H1 (cell line): ENCODE data around the gene NEB. TPM values are rescaled to one million over a fixed set of nuclear protein-coding genes. Genes with fewer than 3 reads are reported as not detected.

ENCODE experiments used
- CTCF ChIA-PET: fragments of 300-600 bp; sonication (Branson Sonifier 250); formaldehyde crosslinking; loops from one replicate; lab custom pipeline; 2021; ENCODE audit not compliant: partially characterized antibody; lab: Charles Lee
- POLR2A ChIA-PET: fragments of 300-600 bp; sonication (Branson Sonifier 250); formaldehyde crosslinking; loops from one replicate; lab custom pipeline; 2021; ENCODE audit warnings: inconsistent platforms; ENCODE audit not compliant: partially characterized antibody; lab: Charles Lee
- DNase-seq, 2 experiments: peaks; one replicate each; pipeline versions ENCODE4 v3.0.0 to v3.0.0-alpha.2; 2010 to 2022; ENCODE audit warnings: low spot score in 2 of 2, low read depth in 1 of 2, mixed read lengths in 1 of 2
- FAIRE-seq: peaks from 2 replicates; lab custom pipeline; 2011; peaks lifted over from hg19 to GRCh38; lab: Jason Lieb, UNC
- H2AFZ ChIP-seq: 2 replicates; pipeline ENCODE4 v1.8.1; 2012; ENCODE audit warnings: low read length, inconsistent platforms
- H2AK5ac ChIP-seq: 2 replicates; pipeline ENCODE4 v1.6.1; 2013; ENCODE audit warnings: low read depth, low read length
- H2BK120ac ChIP-seq: replicated peaks from 2 replicates; pipeline ENCODE3; 2013; ENCODE audit warnings: low read depth, low read length, inconsistent platforms
- H2BK12ac ChIP-seq: 2 replicates; pipeline ENCODE4 v1.6.1; 2013; ENCODE audit warnings: low read depth, low read length
- H2BK15ac ChIP-seq: 2 replicates; pipeline ENCODE4 v1.6.1; 2013; ENCODE audit warnings: low read length
- H2BK20ac ChIP-seq: 2 replicates; pipeline ENCODE4 v1.6.1; 2013; ENCODE audit warnings: low read length
- H2BK5ac ChIP-seq: 2 replicates; pipeline ENCODE4 v1.6.1; 2013; ENCODE audit warnings: low read depth, low read length
- H3K14ac ChIP-seq: 2 replicates; pipeline ENCODE4 v1.6.1; 2013; ENCODE audit warnings: inconsistent platforms; ENCODE audit not compliant: insufficient read length
- H3K18ac ChIP-seq: 2 replicates; pipeline ENCODE4 v1.6.1; 2013; ENCODE audit warnings: low read length; ENCODE audit errors: extremely low read depth
- H3K23ac ChIP-seq: 2 replicates; pipeline ENCODE4 v1.6.1; 2013; ENCODE audit warnings: inconsistent platforms; ENCODE audit not compliant: insufficient read length
- H3K23me2 ChIP-seq: 2 replicates; pipeline ENCODE4 v1.6.1; 2013; ENCODE audit warnings: low read depth, low read length
- H3K27ac ChIP-seq: 2 replicates; pipeline ENCODE4 v1.6.1; 2011; ENCODE audit warnings: low read depth, low read length, inconsistent platforms
- H3K27me3 ChIP-seq, 4 experiments: replicated peaks in 1 of 4; 1 replicate in 1 of 4; 2 replicates in 3 of 4; pipeline versions ENCODE4 v1.6.1 to v1.8.1; 2011 to 2013; ENCODE audit warnings: low read length in 3 of 4, mild to moderate bottlenecking in 3 of 4, inconsistent platforms in 2 of 4, mixed read lengths in 2 of 4, moderate library complexity in 1 of 4; ENCODE audit not compliant: control insufficient read depth in 3 of 4, insufficient read depth in 3 of 4; ENCODE audit errors: extremely low read depth in 1 of 4
- H3K36me3 ChIP-seq, 4 experiments: 2 replicates each; pipeline versions ENCODE4 v1.6.1 to v1.8.1; 2011 to 2013; ENCODE audit warnings: mild to moderate bottlenecking in 4 of 4, low read length in 3 of 4, moderate library complexity in 2 of 4, control low read depth in 1 of 4, inconsistent platforms in 1 of 4; ENCODE audit not compliant: insufficient read depth in 4 of 4, control insufficient read depth in 2 of 4
- H3K4ac ChIP-seq: replicated peaks from 2 replicates; pipeline ENCODE3; 2013; ENCODE audit warnings: low read length, low read depth, mixed read lengths, inconsistent platforms; ENCODE audit not compliant: insufficient read length
- H3K4me1 ChIP-seq, 4 experiments: replicated peaks in 1 of 4; 1 replicate in 1 of 4; 2 replicates in 3 of 4; pipeline versions ENCODE4 v1.6.1 to v1.8.1; 2011 to 2013; ENCODE audit warnings: low read length in 3 of 4, inconsistent platforms in 2 of 4, mixed read lengths in 1 of 4; ENCODE audit not compliant: insufficient read depth in 4 of 4, control insufficient read depth in 3 of 4
- H3K4me2 ChIP-seq, 2 experiments: 2 replicates each; pipeline versions ENCODE4 v1.6.1 to v1.8.1; 2011 to 2013; ENCODE audit warnings: low read depth in 2 of 2, low read length in 2 of 2, control low read depth in 1 of 2, inconsistent platforms in 1 of 2, mild to moderate bottlenecking in 1 of 2; ENCODE audit not compliant: insufficient read depth in 1 of 2
- H3K4me3 ChIP-seq, 4 experiments: fragments of 200-600, 300-600 bp in 1 of 4; sonication (generic), shearing (Covaris generic), sonication (Bioruptor Twin) in 1 of 4; 2 replicates each; pipeline versions ENCODE4 v1.5.1 to v1.8.1; 2011 to 2016; ENCODE audit warnings: low read length in 4 of 4, low read depth in 3 of 4, control low read depth in 2 of 4, inconsistent platforms in 2 of 4, mild to moderate bottlenecking in 2 of 4, mixed read lengths in 1 of 4, moderate library complexity in 1 of 4; ENCODE audit not compliant: insufficient read depth in 2 of 4; ENCODE audit errors: extremely low read depth in 1 of 4
- H3K56ac ChIP-seq: replicated peaks from 2 replicates; pipeline ENCODE3; 2013; ENCODE audit warnings: low read depth, mild to moderate bottlenecking, mixed read lengths, low read length, inconsistent platforms; ENCODE audit not compliant: insufficient read length
- H3K79me1 ChIP-seq: 2 replicates; pipeline ENCODE4 v1.6.1; 2013; ENCODE audit warnings: low read depth, low read length, control low read depth
- H3K79me2 ChIP-seq, 2 experiments: 2 replicates each; pipeline versions ENCODE4 v1.6.1 to v1.8.1; 2012 to 2013; ENCODE audit warnings: low read length in 2 of 2, mild to moderate bottlenecking in 2 of 2, inconsistent platforms in 1 of 2; ENCODE audit not compliant: insufficient read depth in 2 of 2, control insufficient read depth in 1 of 2
- H3K9ac ChIP-seq, 4 experiments: replicated peaks in 1 of 4; 1 replicate in 1 of 4; 2 replicates in 3 of 4; pipeline versions ENCODE4 v1.6.1 to v1.8.1; 2011 to 2013; ENCODE audit warnings: low read depth in 3 of 4, low read length in 3 of 4, control low read depth in 2 of 4, mild to moderate bottlenecking in 2 of 4, moderate library complexity in 2 of 4, inconsistent platforms in 1 of 4; ENCODE audit errors: extremely low read depth in 1 of 4
- H3K9me3 ChIP-seq, 2 experiments: 2 replicates each; pipeline versions ENCODE4 v1.6.1 to v1.8.1; 2012 to 2013; ENCODE audit warnings: mild to moderate bottlenecking in 2 of 2, moderate library complexity in 2 of 2, control low read depth in 1 of 2, inconsistent platforms in 1 of 2, low read depth in 1 of 2, low read length in 1 of 2, mixed read lengths in 1 of 2; ENCODE audit not compliant: insufficient read depth in 2 of 2
- H4K20me1 ChIP-seq, 2 experiments: replicated peaks in 1 of 2; 2 replicates each; pipeline versions ENCODE3 to v1.8.1; 2011 to 2013; ENCODE audit warnings: inconsistent platforms in 2 of 2, low read length in 2 of 2, mild to moderate bottlenecking in 1 of 2; ENCODE audit not compliant: insufficient read depth in 2 of 2, control insufficient read depth in 1 of 2
- H4K5ac ChIP-seq: 2 replicates; pipeline ENCODE4 v1.6.1; 2013; ENCODE audit warnings: low read length, low read depth, mixed read lengths, inconsistent platforms; ENCODE audit not compliant: insufficient read length
- H4K8ac ChIP-seq: 2 replicates; pipeline ENCODE4 v1.8.0; 2013; ENCODE audit warnings: mild to moderate bottlenecking, moderate library complexity, low read length, inconsistent platforms; ENCODE audit not compliant: insufficient read depth; ENCODE audit errors: extremely low read depth
- H4K91ac ChIP-seq: replicated peaks from 2 replicates; pipeline ENCODE3; 2013; ENCODE audit warnings: low read length, mixed read lengths, inconsistent platforms; ENCODE audit not compliant: insufficient read length
- E2F6 ChIP-seq: IDR thresholded peaks from 2 replicates; pipeline ENCODE4 v1.6.1; 2012; ENCODE audit warnings: inconsistent platforms
- HDAC2 ChIP-seq, 2 experiments: fragments of 300-600 bp in 1 of 2; sonication (generic) in 1 of 2; IDR thresholded peaks; 2 replicates each; pipeline ENCODE4 v1.6.1; 2011 to 2012; ENCODE audit warnings: low read depth in 2 of 2, low read length in 2 of 2, mild to moderate bottlenecking in 2 of 2, moderate library complexity in 2 of 2, borderline replicate concordance in 1 of 2, inconsistent platforms in 1 of 2
- JUN ChIP-seq: IDR thresholded peaks from 2 replicates; pipeline ENCODE4 v1.6.1; 2011; ENCODE audit warnings: low read depth, mild to moderate bottlenecking, improper control_type of control experiment, low read length
- JUND ChIP-seq: IDR thresholded peaks from 2 replicates; pipeline ENCODE4 v1.6.1; 2011; ENCODE audit warnings: mild to moderate bottlenecking, improper control_type of control experiment, low read length
- KDM4A ChIP-seq: IDR thresholded peaks from one replicate; pipeline ENCODE4 v1.7.1; 2012; ENCODE audit warnings: low read depth, mild to moderate bottlenecking, moderate library complexity, low read length, inconsistent platforms; ENCODE audit not compliant: severe bottlenecking
- KDM5A ChIP-seq: fragments of 200-600 bp; IDR thresholded peaks from 2 replicates; pipeline ENCODE4 v1.7.1; 2012; ENCODE audit warnings: mild to moderate bottlenecking, low read length, inconsistent platforms, mixed read lengths
- MAX ChIP-seq: IDR thresholded peaks from 2 replicates; pipeline ENCODE4 v1.6.1; 2012; ENCODE audit warnings: inconsistent platforms
- POLR2AphosphoS5 ChIP-seq: IDR thresholded peaks from 2 replicates; pipeline ENCODE4 v1.6.1; 2011; ENCODE audit warnings: low read depth, low read length
- RAD21 ChIP-seq, 2 experiments: IDR thresholded peaks in 1 of 2; conservative IDR thresholded peaks in 1 of 2; 2 replicates each; pipeline ENCODE4 v1.6.1; 2011; ENCODE audit warnings: low read depth in 2 of 2, low read length in 2 of 2, improper control_type of control experiment in 1 of 2, inconsistent platforms in 1 of 2, mild to moderate bottlenecking in 1 of 2, moderate library complexity in 1 of 2
- SP4 ChIP-seq: IDR thresholded peaks from 2 replicates; pipeline ENCODE4 v1.6.1; 2012; ENCODE audit warnings: low read length, inconsistent platforms
- SUZ12 ChIP-seq: fragments of 200-600 bp; sonication (generic); IDR thresholded peaks from 2 replicates; pipeline ENCODE4 v1.6.1; 2012; ENCODE audit warnings: mild to moderate bottlenecking, inconsistent platforms, low read length, moderate library complexity, mixed read lengths
- USF2 ChIP-seq: IDR thresholded peaks from 2 replicates; pipeline ENCODE4 v1.6.1; 2011; ENCODE audit warnings: low read length, improper control_type of control experiment
- WGBS, 2 experiments: shearing (Covaris generic) in 1 of 2; methylation state at CpG; one replicate each; pipeline versions ENCODE4 v1.1.6 to v1.1.7; 2013 to 2015; ENCODE audit warnings: low lambda C conversion rate in 2 of 2, mixed read lengths in 2 of 2, inconsistent platforms in 1 of 2, low coverage in 1 of 2, missing lambda C conversion rate in 1 of 2; ENCODE audit not compliant: insufficient replicate concordance in 2 of 2, insufficient coverage in 1 of 2, insufficient read length in 1 of 2; ENCODE audit errors: extremely low coverage in 1 of 2, missing lambda C conversion rate in 1 of 2; 5-methylcytosine and 5-hydroxymethylcytosine counted together
- polyA plus RNA-seq, 7 experiments: library from polyadenylated mRNA; depleted of rRNA in 3 of 7; stranded (reverse) in 5 of 7; unstranded in 2 of 7; fragments of >200 nt in 5 of 7; fragments of 200-250 nt in 2 of 7; gene quantifications; 1 replicate in 5 of 7; 2 replicates in 1 of 7; 4 replicates in 1 of 7; pipeline versions ENCODE4 v1.2.1 to v1.2.3, GENCODE V29; 2011 to 2013; ENCODE audit warnings: missing spikeins in 2 of 7, mixed read lengths in 2 of 7
- total RNA-seq: library from RNA; stranded (reverse); fragmentation: NEBNext Ultra II Directional; extraction: Animal tissue kit (Norgen Biotek cat#: 25700); gene quantifications from 2 replicates; pipeline ENCODE4 v1.2.1, GENCODE V29; 2021

NEB gene
- total and polyA plus RNA-seq, 2 of the 8 experiments (the other 6 are each of a cell fraction or from before 2014, with no cell fraction given): 1.4 to 2.5 TPM

GRCh38 chr2:151543876-151544275 is 190.4 kb downstream of the NEB start:
- Histone ChIP-seq H4K8ac (no peak overlapping the region), H4K91ac (no peak overlapping the region), H3K14ac (no peak overlapping the region), H3K27me3 (no peaks in the 10 kb centered on the region), H3K79me2 (no peaks in the 10 kb centered on the region), H3K23ac (no peak overlapping the region), H2AK5ac (no peak overlapping the region), H3K36me3 (no peaks in the 10 kb centered on the region), H2BK20ac (no peak overlapping the region), H3K79me1 (no peaks in the 10 kb centered on the region), H3K9me3 (no peaks in the 10 kb centered on the region), H3K9ac (no peak overlapping the region), H3K18ac (no peak overlapping the region), H3K56ac (no peak overlapping the region), H2BK12ac (no peak overlapping the region), H3K4me3 (no peak overlapping the region), H2AFZ (no peak overlapping the region), H2BK5ac (no peak overlapping the region), H3K4me1 (peaks cover 0 to 4% (median 1%) of the 10 kb centered on the region in 4 experiments; a peak in 2 of 7 replicates), H4K20me1 (no peaks in the 10 kb centered on the region), H3K4me2 (no peak overlapping the region), H3K27ac (no peak overlapping the region), H4K5ac (no peak overlapping the region), H2BK15ac (no peak overlapping the region), H3K4ac (no peak overlapping the region), H2BK120ac (no peak overlapping the region), H3K23me2 (no peaks in the 10 kb centered on the region)
- DNase-seq: no peak
- ChIA-PET CTCF (interaction anchor here (0.8 kb wide), 1 partner anchor 455 kb away, joined by 3 read pairs; no protein-coding TSS in a partner anchor), POLR2A (no interaction called here)
- WGBS, 2 experiments: 90% methylated on average over 3 of the region's 3 CpGs; no CpG with 5 or more reads in 1 of the 2 experiments
- FAIRE-seq: no peak
- TF ChIP-seq KDM4A: no peak
- TF ChIP-seq JUND: no peak
- TF ChIP-seq E2F6: no peak
- no peak for TF ChIP-seq MAX
- no peak for TF ChIP-seq KDM5A
- TF ChIP-seq USF2: no peak
- no peak for TF ChIP-seq SUZ12
- no peak for TF ChIP-seq SP4
- TF ChIP-seq POLR2AphosphoS5: no peak
- no peak for TF ChIP-seq RAD21 (IDR thresholded peaks at IDR 0.05 in 1 of 2, conservative IDR thresholded peaks at IDR 0.05 in 1 of 2; ENCODE audit: low read depth in 2 of 2, low read length in 2 of 2)
- no peak for TF ChIP-seq HDAC2 (IDR thresholded peaks at IDR 0.05; ENCODE audit: borderline replicate concordance in 1 of 2, low read depth in 2 of 2, low read length in 2 of 2)
- no peak for TF ChIP-seq JUN
